Endothelial cell of umbilical vein (primary cell): ENCODE data around the gene DGKG. TPM values are rescaled to one million over a fixed set of nuclear protein-coding genes. Genes with fewer than 3 reads are reported as not detected.

Experiments used
- BruUV-seq: library from RNA; stranded (reverse); fragments of 400-500 nt; replicated peaks from 2 replicates; lab custom pipeline; 2021; lab: Mats Ljungman, UMichigan
- CTCF ChIA-PET: fragments of 300-600, 350-600 bp; sonication (Branson Sonifier 250); formaldehyde crosslinking; loops from one replicate; lab custom pipeline; 2021; ENCODE audit warnings: antibody characterized with exemption, inconsistent platforms; lab: Charles Lee
- POLR2A ChIA-PET: fragments of 300-600, 350-600 bp; sonication (Branson Sonifier 250); formaldehyde crosslinking; loops from one replicate; lab custom pipeline; 2021; ENCODE audit warnings: antibody characterized with exemption, inconsistent platforms; lab: Charles Lee
- DNase-seq: peaks from one replicate; pipeline ENCODE4 v3.0.0-alpha.2; 2011; ENCODE audit warnings: low read depth, low spot score
- FAIRE-seq: peaks from 2 replicates; lab custom pipeline; 2011; peaks lifted over from hg19 to GRCh38; lab: Jason Lieb, UNC
- H2AFZ ChIP-seq: 2 replicates; pipeline ENCODE4 v1.6.0; 2012; ENCODE audit warnings: low read depth, low read length, control low read depth, inconsistent platforms
- H3K27ac ChIP-seq: 2 replicates; pipeline ENCODE4 v1.5.1; 2011; ENCODE audit warnings: low read depth, mild to moderate bottlenecking, control low read depth, low read length, moderate library complexity; ENCODE audit not compliant: insufficient read depth
- H3K27me3 ChIP-seq, 2 experiments: 2 replicates each; pipeline versions ENCODE4 v1.6.0 to v1.6.1; 2011; ENCODE audit warnings: low read length in 2 of 2, mixed read lengths in 1 of 2; ENCODE audit not compliant: control insufficient read depth in 2 of 2, insufficient read depth in 2 of 2
- H3K36me3 ChIP-seq, 2 experiments: 2 replicates in 1 of 2; 3 replicates in 1 of 2; pipeline ENCODE4 v1.5.1; 2011; ENCODE audit warnings: low read length in 2 of 2, mild to moderate bottlenecking in 1 of 2, moderate library complexity in 1 of 2; ENCODE audit not compliant: control insufficient read depth in 2 of 2, insufficient read depth in 2 of 2; ENCODE audit errors: extremely low read depth in 1 of 2
- H3K4me1 ChIP-seq: 3 replicates; pipeline ENCODE4 v1.5.1; 2011; ENCODE audit warnings: mild to moderate bottlenecking, low read length; ENCODE audit not compliant: control insufficient read depth, insufficient read depth; ENCODE audit errors: extremely low read depth
- H3K4me2 ChIP-seq: 2 replicates; pipeline ENCODE4 v1.6.1; 2011; ENCODE audit warnings: low read length, control low read depth, mixed read lengths; ENCODE audit not compliant: insufficient read depth
- H3K4me3 ChIP-seq, 3 experiments: fragments of 200-600 bp in 1 of 3; sonication (generic), shearing (Covaris generic) in 1 of 3; replicated peaks in 1 of 3; 2 replicates each; pipeline ENCODE4 v1.5.1; 2011 to 2016; ENCODE audit warnings: control low read depth in 3 of 3, low read length in 3 of 3, mild to moderate bottlenecking in 2 of 3, inconsistent platforms in 1 of 3, low read depth in 1 of 3, moderate library complexity in 1 of 3; ENCODE audit not compliant: insufficient read depth in 1 of 3
- H3K79me2 ChIP-seq: 2 replicates; pipeline ENCODE4 v1.6.0; 2012; ENCODE audit warnings: low read length, inconsistent platforms; ENCODE audit not compliant: control insufficient read depth, insufficient read depth
- H3K9ac ChIP-seq: replicated peaks from 2 replicates; pipeline ENCODE3; 2011; ENCODE audit warnings: low read length, control low read depth; ENCODE audit not compliant: insufficient read depth; ENCODE audit errors: extremely low read depth
- H3K9me1 ChIP-seq: replicated peaks from 3 replicates; pipeline ENCODE4 v1.6.0; 2011; ENCODE audit warnings: mild to moderate bottlenecking, low read length; ENCODE audit not compliant: control insufficient read depth, insufficient read depth; ENCODE audit errors: extremely low read depth
- H3K9me3 ChIP-seq: replicated peaks from 2 replicates; pipeline ENCODE4 v1.5.1; 2012; ENCODE audit warnings: low read length, inconsistent platforms; ENCODE audit not compliant: control insufficient read depth, insufficient read depth
- H4K20me1 ChIP-seq: replicated peaks from 2 replicates; pipeline ENCODE3; 2011; ENCODE audit warnings: mild to moderate bottlenecking, low read length; ENCODE audit not compliant: control insufficient read depth, insufficient read depth; ENCODE audit errors: extremely low read depth
- JUN ChIP-seq: IDR thresholded peaks from 2 replicates; pipeline ENCODE4 v1.6.1; 2011; ENCODE audit warnings: borderline replicate concordance, low read depth; ENCODE audit not compliant: insufficient read length, insufficient read depth
- MYC ChIP-seq: IDR thresholded peaks from one replicate; pipeline ENCODE4 v1.6.1; 2011; ENCODE audit warnings: mild to moderate bottlenecking, low read depth, low read length
- POLR2A ChIP-seq: IDR thresholded peaks from 2 replicates; pipeline ENCODE4 v1.6.1; 2012; ENCODE audit warnings: low read depth, mild to moderate bottlenecking, control low read depth, low read length
- POLR2AphosphoS5 ChIP-seq: IDR thresholded peaks from 2 replicates; pipeline ENCODE4 v1.6.1; 2012; ENCODE audit warnings: low read depth, mild to moderate bottlenecking, control low read depth, low read length, moderate library complexity; ENCODE audit not compliant: insufficient read depth
- dilution Hi-C: fragments of 300-500 bp; cut with MboI; formaldehyde crosslinking; loops from one replicate; pipeline ENCODE4 v1.15.0; 2019; ENCODE audit warnings: low sequenced_read_pairs; ENCODE audit not compliant: extremely low pct_ligation_motif_present
- intact Hi-C: fragments of 100-400 bp; cut with micrococcal nuclease; formaldehyde crosslinking; loops from one replicate; pipeline ENCODE4 v1.10.0; 2022
- polyA plus RNA-seq, 4 experiments: library from polyadenylated mRNA; depleted of rRNA in 3 of 4; stranded (reverse) in 3 of 4; unstranded in 1 of 4; fragments of >200 nt; gene quantifications; 2 replicates each; pipeline versions ENCODE4 v1.2.1 to v1.2.3, GENCODE V29; 2011 to 2012; ENCODE audit warnings: missing spikeins in 1 of 4
- total RNA-seq: library from RNA; stranded (reverse); gene quantifications from 2 replicates; pipeline ENCODE4 v1.2.3, GENCODE V29; 2021
- TF ChIP-seq, protein P1 (sequence below), 2 donors: IDR thresholded peaks; 1 replicate in 1 of 2; 2 replicates in 1 of 2; pipeline ENCODE4 v1.5.1; 2011; ENCODE audit warnings: low read length in 2 of 2, mild to moderate bottlenecking in 2 of 2, moderate library complexity in 2 of 2, control low read depth in 1 of 2, inconsistent platforms in 1 of 2, low read depth in 1 of 2; ENCODE audit not compliant: insufficient read depth in 1 of 2; ENCODE audit errors: extremely low read depth in 1 of 2
- TF ChIP-seq, protein P2 (sequence below): IDR thresholded peaks from 2 replicates; pipeline ENCODE4 v1.6.1; 2011; ENCODE audit not compliant: insufficient read depth, insufficient read length

Gene DGKG
- total and polyA plus RNA-seq, 2 donors (not counting 3 experiments of a cell fraction or from before 2014, with no cell fraction given): not detected

DNA sequence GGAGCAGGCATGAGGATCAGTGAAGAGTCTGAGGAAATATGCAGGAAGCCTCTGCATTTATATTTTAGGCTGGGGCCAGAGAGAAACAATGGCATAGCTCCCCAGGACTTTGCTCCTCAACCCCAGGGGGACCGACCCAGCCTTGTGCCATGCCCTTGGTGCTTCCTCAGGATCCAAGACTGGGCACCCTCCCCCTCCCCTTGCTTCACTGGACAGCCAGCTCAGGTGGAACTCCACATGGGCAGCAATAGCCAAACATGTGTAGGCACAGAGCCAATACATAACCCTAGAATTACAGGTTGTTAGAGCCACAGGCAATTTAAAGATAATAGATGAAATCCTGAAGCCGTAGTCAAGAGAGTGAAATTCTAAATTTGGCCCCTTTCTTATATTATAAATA is 180.1 kb downstream of the DGKG start:
- no peak for FAIRE-seq
- BruUV-seq: no TSS peak
- dilution Hi-C loops: no loop called here

More for the DNA sequence above, 180.1 kb downstream of the DGKG start:
- Histone ChIP-seq H3K4me3 (no peak overlapping the region), H4K20me1 (no peaks in the 10 kb centered on the region), H3K9me3 (no peaks in the 10 kb centered on the region), H3K9ac (no peak overlapping the region), H3K36me3 (no peaks in the 10 kb centered on the region), H3K27ac (no peak overlapping the region), H3K4me2 (no peak overlapping the region), H2AFZ (no peak overlapping the region), H3K79me2 (no peaks in the 10 kb centered on the region), H3K4me1 (no peaks in the 10 kb centered on the region), H3K27me3 (no peaks in the 10 kb centered on the region), H3K9me1 (no peaks in the 10 kb centered on the region)
- ChIA-PET CTCF (no interaction called here), POLR2A (no interaction called here)
- TF ChIP-seq JUN: no peak
- TF ChIP-seq, protein P1, sequence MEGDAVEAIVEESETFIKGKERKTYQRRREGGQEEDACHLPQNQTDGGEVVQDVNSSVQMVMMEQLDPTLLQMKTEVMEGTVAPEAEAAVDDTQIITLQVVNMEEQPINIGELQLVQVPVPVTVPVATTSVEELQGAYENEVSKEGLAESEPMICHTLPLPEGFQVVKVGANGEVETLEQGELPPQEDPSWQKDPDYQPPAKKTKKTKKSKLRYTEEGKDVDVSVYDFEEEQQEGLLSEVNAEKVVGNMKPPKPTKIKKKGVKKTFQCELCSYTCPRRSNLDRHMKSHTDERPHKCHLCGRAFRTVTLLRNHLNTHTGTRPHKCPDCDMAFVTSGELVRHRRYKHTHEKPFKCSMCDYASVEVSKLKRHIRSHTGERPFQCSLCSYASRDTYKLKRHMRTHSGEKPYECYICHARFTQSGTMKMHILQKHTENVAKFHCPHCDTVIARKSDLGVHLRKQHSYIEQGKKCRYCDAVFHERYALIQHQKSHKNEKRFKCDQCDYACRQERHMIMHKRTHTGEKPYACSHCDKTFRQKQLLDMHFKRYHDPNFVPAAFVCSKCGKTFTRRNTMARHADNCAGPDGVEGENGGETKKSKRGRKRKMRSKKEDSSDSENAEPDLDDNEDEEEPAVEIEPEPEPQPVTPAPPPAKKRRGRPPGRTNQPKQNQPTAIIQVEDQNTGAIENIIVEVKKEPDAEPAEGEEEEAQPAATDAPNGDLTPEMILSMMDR (IDR thresholded peaks at IDR 0.05; ENCODE audit: extremely low read depth in 1 of 2, insufficient read depth in 1 of 2, low read depth in 1 of 2, low read length in 2 of 2): no peak
- TF ChIP-seq, protein P2, sequence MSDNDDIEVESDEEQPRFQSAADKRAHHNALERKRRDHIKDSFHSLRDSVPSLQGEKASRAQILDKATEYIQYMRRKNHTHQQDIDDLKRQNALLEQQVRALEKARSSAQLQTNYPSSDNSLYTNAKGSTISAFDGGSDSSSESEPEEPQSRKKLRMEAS: no peak
- TF ChIP-seq MYC: no peak
- TF ChIP-seq POLR2A: no peak
- no peak for TF ChIP-seq POLR2AphosphoS5
- intact Hi-C loops: no loop called here
- DNase-seq: no peak
